NCI-H1436 treated with DMSO at 0.1 percent for 48 hours (cell line): ENCODE measurements around the gene TRNP1.
"Not testable (repeated sequence)": the region's sequence is repeated elsewhere in the genome, so short reads cannot be mapped to it uniquely, and the experiment has no call there.

Source experiments
- DNase-seq: peaks from one replicate; lab custom pipeline; 2025; lab: John Stamatoyannopoulos, UW

Gene TRNP1

GRCh38 chr1:26972821-26973220 lies 20.7 kb upstream of the TRNP1 start:
- no peak for DNase-seq

GRCh38 chr1:26976621-26977510 lies 16.6 kb upstream of the TRNP1 start:
- no peak for DNase-seq

DNA sequence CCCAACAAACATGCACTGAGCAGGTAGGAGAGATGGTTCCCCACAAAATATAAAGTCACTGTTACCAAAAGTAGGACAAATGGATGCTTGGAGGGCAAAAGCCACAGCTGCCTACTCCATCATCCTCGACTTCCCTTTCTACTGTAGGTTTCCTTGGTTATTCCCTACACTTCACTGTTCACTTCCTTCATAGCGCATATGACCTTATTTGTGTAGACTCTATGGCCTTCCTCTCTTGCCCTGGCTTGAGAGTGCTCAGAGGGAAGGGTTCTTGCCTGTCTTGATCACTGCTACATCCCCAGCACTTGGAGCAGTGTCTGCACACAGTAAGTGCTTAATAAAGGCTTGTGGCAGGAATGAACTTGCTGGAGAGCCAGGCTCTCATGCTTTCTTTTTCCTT lies 14.6 kb upstream of the TRNP1 start:
- DNase-seq: no peak

DNA sequence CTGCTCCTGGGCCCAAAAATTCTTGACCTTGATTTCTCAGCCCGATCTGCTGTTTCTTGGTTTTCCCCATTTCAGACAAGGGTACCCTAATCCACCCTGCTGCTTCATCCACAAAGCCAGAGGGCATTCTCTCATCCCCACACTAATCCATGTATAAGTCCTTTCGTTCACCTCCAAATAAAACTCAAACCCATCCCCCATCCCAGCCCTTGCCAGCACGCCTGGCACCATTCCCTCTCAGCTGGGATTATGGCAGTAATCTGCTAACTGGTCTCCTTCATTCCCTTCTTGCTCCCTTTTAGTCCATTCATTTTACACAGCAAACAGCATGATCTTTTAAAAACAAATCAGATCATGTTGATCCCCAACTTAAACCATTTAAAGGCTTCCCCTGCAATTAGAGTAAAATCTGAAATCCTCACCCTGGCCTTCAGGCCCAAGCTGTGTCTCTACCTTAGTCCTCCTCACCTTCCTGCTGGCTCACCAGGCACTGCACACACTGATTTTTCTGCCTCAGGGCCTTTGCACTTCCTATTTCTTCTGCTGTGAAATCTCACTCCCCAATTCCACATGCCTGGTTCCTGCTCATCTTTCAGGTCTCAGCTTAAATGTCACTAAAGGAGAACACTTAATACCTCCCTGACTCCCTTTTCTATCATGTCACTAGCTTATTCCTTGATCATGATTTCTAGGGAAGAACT lies 12.2 kb upstream of the TRNP1 start:
- DNase-seq: no peak

- no peak for DNase-seq
Measured at GRCh38 chr1:26983863-26984262, 9.6 kb upstream of the TRNP1 start.

DNA sequence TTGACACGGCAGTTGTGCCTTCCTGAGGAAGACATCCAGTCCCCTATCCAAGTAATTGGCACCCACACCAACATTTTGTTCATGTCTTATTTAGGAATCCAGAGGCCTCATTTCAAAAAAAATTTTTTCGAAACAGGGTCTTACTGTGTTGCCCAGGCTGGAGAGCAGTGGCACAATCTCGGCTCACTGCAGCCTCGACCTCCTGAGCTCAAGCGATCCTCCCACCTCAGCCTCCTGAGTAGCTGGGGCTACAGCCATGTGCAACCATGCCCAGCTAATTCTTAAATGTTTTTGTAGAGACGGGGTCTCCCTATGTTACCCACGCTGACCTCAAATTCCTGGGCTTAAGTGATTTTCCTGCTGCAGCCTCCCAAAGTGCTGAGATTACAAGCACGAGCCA lies 9.2 kb upstream of the TRNP1 start:
- DNase-seq: no peak

DNA sequence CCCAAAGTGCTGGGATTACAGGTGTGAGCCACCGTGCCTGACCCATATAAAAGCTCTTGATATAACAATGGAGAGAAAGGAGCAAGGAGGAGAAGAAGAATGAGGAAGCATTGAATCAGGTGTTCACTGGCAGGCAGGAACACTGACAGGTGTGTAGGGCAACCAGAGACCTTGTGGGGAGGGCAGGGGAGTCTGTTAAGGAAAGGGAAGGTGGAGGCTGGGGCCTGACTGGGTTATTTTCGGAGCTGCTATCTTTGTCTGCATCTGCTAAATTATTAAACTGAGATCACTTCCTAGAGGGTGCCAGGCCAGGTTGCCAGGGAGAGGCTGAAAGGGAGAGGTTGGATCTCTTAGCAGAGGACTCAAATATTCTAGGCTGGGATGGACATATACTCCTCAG lies 6.8 kb upstream of the TRNP1 start:
- DNase-seq: no peak

DNA sequence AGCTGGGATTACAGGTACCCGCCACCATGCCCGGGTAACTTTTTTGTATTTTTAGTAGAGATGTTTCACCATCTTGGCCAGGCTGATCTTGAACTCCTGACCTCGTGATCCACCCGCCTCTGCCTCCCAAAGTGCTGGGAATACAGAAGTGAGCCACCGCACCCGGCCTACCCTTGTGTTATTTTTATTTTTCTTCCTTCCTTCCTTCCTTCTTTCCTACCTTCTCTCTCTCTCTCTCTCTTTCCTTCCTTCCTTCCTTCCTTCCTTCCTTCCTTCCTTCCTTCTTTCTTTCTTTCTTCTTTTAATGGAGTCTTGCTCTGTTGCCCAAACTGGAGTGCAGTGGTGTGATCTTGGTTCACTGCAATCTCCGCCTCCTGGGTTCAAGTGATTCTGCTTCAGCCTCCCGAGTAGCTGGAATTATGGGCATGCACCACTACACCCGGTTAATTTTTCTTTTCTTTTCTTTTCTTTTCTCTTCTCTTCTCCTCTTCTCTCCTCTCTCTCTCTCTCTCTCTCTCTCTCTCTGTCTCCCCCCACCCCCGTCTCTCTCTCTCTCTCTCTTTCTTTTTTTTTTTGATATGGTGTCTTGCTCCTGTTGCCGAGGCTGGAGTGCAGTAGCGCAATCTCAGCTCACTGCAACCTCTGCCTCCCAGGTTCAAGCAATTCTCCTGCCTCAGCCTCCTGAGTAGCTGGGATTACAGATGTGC lies 3.9 kb upstream of the TRNP1 start:
- not testable (repeated sequence) for DNase-seq

DNA sequence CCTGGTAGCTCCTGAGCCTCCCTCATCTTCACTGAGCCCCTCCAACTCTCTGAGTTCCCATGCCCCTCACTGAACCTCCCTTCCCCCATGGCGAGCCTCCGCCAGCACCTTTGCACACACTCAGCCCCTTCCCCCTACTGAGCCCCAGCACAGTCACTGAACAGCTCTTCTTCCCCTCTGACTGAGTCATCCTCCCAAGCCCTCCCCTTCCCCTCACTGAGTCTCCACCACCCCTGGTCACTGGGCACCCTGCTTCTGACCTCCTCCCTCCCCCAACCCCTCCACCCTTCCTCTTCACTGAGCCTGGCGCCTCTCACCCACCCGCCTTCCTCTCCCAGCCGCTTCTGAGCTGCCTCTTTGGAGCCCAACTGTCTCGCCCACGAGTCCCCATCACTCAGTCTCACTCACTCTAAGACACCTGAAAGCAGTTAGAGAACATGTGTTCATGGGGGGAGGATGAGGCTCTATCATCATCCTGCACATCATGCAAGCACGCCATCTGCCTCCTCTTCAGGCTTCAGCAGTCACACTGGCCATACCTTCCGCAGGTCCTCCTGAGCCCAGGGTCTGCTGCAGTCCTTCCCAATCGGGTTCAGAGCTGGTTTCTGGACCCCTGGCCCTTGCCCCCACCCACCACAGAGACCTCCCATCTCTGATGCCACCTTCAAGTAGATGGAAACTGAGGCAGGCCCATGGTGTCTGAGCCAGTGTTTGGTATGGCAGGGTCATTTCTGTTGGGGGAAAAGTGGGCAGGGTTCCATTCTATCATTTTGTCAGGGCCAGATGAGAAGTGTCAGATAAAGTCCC lies 2.0 kb upstream of the TRNP1 start:
- DNase-seq: no peak

DNA sequence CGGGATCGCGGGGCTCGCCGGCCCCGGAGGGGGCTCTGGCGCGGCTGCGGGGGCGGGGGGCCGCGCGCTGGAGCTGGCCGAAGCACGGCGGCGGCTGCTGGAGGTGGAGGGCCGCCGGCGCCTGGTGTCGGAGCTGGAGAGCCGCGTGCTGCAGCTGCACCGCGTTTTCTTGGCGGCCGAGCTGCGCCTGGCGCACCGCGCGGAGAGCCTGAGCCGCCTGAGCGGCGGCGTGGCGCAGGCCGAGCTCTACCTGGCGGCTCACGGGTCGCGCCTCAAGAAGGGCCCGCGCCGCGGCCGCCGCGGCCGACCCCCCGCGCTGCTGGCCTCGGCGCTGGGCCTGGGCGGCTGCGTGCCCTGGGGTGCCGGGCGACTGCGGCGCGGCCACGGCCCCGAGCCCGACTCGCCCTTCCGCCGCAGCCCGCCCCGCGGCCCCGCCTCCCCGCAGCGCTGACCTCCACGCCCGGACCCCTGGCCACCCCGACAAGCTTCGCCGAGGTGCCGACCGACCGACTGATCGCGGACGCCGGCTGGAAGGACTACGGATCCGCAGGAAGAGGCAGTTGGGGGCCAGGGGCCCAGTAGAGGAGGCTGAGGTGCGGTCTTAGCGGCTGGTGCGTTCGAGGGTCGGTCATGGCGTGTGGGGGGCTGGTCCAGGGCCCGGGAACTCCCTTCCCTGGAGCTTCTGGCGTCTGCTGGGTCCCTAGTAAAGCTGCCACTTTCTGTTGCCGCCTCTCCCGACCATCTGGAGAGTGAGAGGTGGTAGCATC lies 711 bp downstream of the TRNP1 start:
- no peak for DNase-seq

DNA sequence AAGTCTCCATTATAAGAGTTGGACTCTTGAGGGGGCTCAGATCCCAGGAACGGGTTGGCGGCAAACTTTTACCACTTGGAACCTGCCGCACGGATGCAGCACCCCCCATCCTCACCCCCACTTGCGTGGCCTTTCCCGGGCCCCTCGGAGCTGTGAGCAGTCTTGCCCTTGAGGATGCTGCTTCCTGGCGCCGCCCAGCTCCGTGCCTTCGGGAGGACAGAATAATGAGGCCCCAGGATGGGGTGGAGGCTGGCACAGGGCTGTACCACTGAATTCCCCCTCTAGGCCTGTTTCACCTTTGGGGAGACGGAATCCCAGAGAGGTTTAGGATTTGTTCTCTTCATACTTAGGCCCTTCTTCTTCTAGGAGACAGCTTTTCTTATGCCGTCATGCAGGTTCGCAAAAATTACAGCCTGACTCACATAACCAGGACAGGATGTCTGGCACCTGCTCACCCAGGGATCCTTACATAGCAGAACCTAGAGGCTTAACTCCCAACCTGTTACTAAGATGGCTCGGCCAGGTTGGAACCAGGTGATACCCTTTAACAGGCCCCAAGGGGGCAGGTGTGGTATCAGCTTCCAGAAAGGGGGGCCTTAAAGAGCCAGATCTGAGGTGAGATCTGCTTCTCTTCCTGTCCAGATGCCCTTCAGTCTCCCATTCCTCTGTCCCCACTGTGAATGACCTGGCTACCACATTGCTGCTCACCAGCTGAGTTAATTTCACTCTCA lies 1.5 kb downstream of the TRNP1 start:
- no peak for DNase-seq

GRCh38 chr1:26996024-26996423 lies 2.5 kb downstream of the TRNP1 start:
- no peak for DNase-seq

DNA sequence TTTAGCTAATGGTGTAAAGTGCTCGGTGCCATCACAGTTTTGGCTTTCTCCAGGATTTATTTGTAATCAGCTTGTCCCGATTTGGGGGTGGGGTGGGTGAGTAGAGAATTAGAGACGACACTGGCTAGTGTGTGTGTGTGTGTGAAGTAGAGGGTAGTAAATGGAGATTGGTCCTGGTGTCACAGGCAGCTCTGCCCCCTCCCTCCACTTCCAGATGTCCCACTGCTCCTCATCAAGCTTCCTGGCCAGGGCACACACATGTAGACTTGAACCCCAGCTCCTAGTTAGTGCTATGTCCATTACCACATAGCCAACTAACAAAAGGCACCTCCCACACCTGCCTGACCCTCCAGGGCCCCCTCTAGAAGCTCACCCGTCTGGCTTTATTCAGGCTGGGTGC lies 3.2 kb downstream of the TRNP1 start:
- no peak for DNase-seq

- no peak for DNase-seq
Measured at GRCh38 chr1:26998429-26999300, 5.2 kb downstream of the TRNP1 start.

DNA sequence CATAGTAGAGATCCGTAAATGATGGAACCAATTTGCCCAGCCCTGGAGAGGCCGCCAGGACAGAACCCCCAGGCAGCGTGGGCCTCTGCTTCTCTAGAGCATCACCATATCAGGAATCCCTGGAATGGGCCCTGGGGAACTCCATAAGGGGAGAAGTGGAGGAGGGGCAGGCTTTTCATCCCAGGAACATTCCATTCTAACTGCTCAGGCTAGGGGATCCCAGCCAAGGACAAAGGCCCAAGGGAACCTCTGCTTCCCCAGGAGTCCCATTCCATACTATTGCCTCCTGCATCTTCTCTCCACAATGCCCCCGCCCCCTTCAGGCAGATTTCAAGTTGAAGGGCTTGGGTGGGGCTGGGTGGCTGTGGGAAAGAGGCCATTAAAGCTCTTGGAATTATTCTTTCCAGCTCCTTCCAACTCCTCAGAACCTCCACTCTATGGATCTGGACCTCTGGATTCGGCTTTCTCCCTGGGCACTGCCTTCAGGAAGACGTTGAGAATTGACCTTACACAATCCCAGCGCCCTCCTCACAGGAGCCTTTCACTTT lies 6.0 kb downstream of the TRNP1 start:
- DNase-seq: no peak

DNA sequence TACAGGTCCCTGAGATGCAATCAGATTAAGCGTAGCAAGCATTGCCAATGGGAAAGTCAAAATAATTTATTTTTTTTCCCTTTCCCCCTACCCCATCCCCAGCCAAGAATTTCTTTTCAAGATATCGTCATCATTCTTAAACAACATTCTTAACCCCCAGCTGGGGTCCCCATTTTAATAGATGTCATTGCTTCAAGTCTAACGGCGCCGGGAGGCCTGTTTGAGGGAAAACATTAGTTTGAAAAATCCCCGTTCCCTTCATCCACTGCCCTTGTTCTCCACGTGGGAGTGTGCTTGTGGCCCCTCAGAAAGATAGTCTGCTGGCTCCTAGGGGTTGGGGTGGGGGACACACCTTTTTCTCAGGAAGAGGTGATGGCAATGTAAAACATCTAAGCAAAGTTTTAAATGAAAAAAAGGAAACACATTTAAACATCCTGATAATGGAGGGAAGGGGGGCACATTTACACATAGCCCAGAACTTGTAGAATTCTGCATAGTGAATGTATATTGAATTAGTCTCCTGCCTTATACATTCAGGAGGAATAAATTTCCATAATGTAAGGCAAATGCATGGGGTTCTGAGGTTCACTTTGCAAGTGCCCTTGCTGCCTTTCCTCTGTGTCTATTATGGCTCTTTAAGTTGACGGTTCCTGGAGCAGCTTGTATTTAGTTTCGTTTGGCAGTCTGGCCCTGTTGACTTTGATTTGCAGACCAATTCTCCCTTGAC lies 6.8 kb downstream of the TRNP1 start:
- no peak for DNase-seq

GRCh38 chr1:27000817-27001460 lies 7.4 kb downstream of the TRNP1 start:
- no peak for DNase-seq
